GM12878 (cell line): Measurements from ENCODE around the gene EID1. TPM values are rescaled to one million over a fixed set of nuclear protein-coding genes. Genes with fewer than 3 reads are reported as not detected.

Source experiments
- ATAC-seq: fragments of 200-7000 bp; cut with Tn5 transposase; 3 replicates; pipeline ENCODE4 v1.9.1; 2020; ENCODE audit warnings: mild to moderate bottlenecking, moderate library complexity
- BruUV-seq: library from RNA; stranded (reverse); fragments of 400-500 nt; replicated peaks from 2 replicates; lab custom pipeline; 2021; lab: Mats Ljungman, UMichigan
- CTCF ChIA-PET: fragments of 300-600 bp; sonication (Branson Sonifier 250); formaldehyde crosslinking; extraction: SDS; loops from one replicate; lab custom pipeline; 2021; ENCODE audit warnings: inconsistent platforms; lab: Yijun Ruan, JAX
- POLR2A ChIA-PET: fragments of 350-600 bp; formaldehyde crosslinking; extraction: SDS; loops from one replicate; lab custom pipeline; 2021; ENCODE audit warnings: inconsistent platforms; lab: Charles Lee
- RAD21 ChIA-PET: fragments of 300-600 bp; sonication (Branson Sonifier 250); formaldehyde crosslinking; loops from one replicate; lab custom pipeline; 2023; ENCODE audit warnings: antibody characterized with exemption; ENCODE audit not compliant: unreplicated experiment; lab: Charles Lee
- SMC1A ChIA-PET: fragments of 300-600 bp; sonication (Branson Sonifier 250); formaldehyde crosslinking; loops from one replicate; lab custom pipeline; 2023; ENCODE audit not compliant: unreplicated experiment, uncharacterized antibody; lab: Charles Lee
- DNase-seq: peaks from one replicate; pipeline ENCODE4 v3.0.0-alpha.2; 2011; ENCODE audit warnings: low read depth, low spot score
- FAIRE-seq: peaks from 3 replicates; lab custom pipeline; 2011; peaks lifted over from hg19 to GRCh38; lab: Jason Lieb, UNC
- H2AFZ ChIP-seq: 2 replicates; pipeline ENCODE4 v1.6.0; 2011; ENCODE audit warnings: low read depth, low read length, control low read depth; ENCODE audit not compliant: control insufficient read depth
- H3K27ac ChIP-seq: 2 replicates; pipeline ENCODE4 v1.5.1; 2011; ENCODE audit warnings: control low read depth; ENCODE audit not compliant: control insufficient read depth, insufficient read depth
- H3K27me3 ChIP-seq, 2 experiments: replicated peaks in 1 of 2; 2 replicates each; pipeline versions ENCODE4 v1.6.0 to v1.6.1; 2011; ENCODE audit warnings: low read length in 1 of 2; ENCODE audit not compliant: control insufficient read depth in 2 of 2, insufficient read depth in 2 of 2
- H3K36me3 ChIP-seq, 2 experiments: 2 replicates each; pipeline ENCODE4 v1.5.1; 2011; ENCODE audit warnings: low read length in 1 of 2; ENCODE audit not compliant: control insufficient read depth in 2 of 2, insufficient read depth in 2 of 2
- H3K4me1 ChIP-seq: 2 replicates; pipeline ENCODE4 v1.6.1; 2011; ENCODE audit warnings: mild to moderate bottlenecking, low read length, moderate library complexity, mixed read lengths; ENCODE audit not compliant: control insufficient read depth, insufficient read depth
- H3K4me2 ChIP-seq: 2 replicates; pipeline ENCODE4 v1.6.0; 2011; ENCODE audit warnings: control low read depth; ENCODE audit not compliant: control insufficient read depth, insufficient read depth
- H3K4me3 ChIP-seq: fragments of 200-600 bp; sonication (generic); 2 replicates; pipeline ENCODE4 v1.5.1; 2016
- H3K79me2 ChIP-seq: 2 replicates; pipeline ENCODE4 v1.6.0; 2011; ENCODE audit warnings: low read length; ENCODE audit not compliant: control insufficient read depth, insufficient read depth
- H3K9ac ChIP-seq: 2 replicates; pipeline ENCODE4 v1.8.0; 2011; ENCODE audit warnings: low read length, control low read depth, mixed read lengths; ENCODE audit not compliant: control insufficient read depth, insufficient read depth
- H3K9me3 ChIP-seq: replicated peaks from 3 replicates; pipeline ENCODE4 v1.5.1; 2011; ENCODE audit warnings: mild to moderate bottlenecking, low read length; ENCODE audit not compliant: control insufficient read depth, insufficient read depth
- H4K20me1 ChIP-seq: 2 replicates; pipeline ENCODE4 v1.6.0; 2011; ENCODE audit not compliant: control insufficient read depth, insufficient read depth
- EED ChIP-seq: sonication (generic); IDR thresholded peaks from 2 replicates; pipeline ENCODE4 v1.6.1; 2016; ENCODE audit warnings: antibody characterized with exemption, low read depth
- LARP7 ChIP-seq: fragments of 450-650 bp; IDR thresholded peaks from 2 replicates; pipeline ENCODE4 v1.6.1; 2017; ENCODE audit warnings: mild to moderate bottlenecking
- MYB ChIP-seq: fragments of 150-350 bp; IDR thresholded peaks from 2 replicates; pipeline ENCODE4 v1.6.1; 2014; ENCODE audit warnings: mild to moderate bottlenecking, low read depth, low read length, borderline replicate concordance
- NBN ChIP-seq: fragments of 450-650 bp; IDR thresholded peaks from 2 replicates; pipeline ENCODE4 v1.6.1; 2016
- POLR2AphosphoS5 ChIP-seq: IDR thresholded peaks from 2 replicates; pipeline ENCODE4 v1.6.1; 2011; ENCODE audit warnings: mild to moderate bottlenecking, low read length, inconsistent platforms
- SMARCA5 ChIP-seq: fragments of 450-650 bp; IDR thresholded peaks from 2 replicates; pipeline ENCODE4 v1.6.1; 2017; ENCODE audit warnings: mild to moderate bottlenecking
- SRF ChIP-seq, 2 experiments: IDR thresholded peaks; 2 replicates each; pipeline ENCODE4 v1.6.1; 2011; ENCODE audit warnings: low read depth in 2 of 2, low read length in 2 of 2, mild to moderate bottlenecking in 1 of 2, moderate library complexity in 1 of 2
- SUZ12 ChIP-seq: fragments of 200-600 bp; sonication (generic); IDR thresholded peaks from one replicate; pipeline ENCODE4 v1.6.1; 2018; ENCODE audit warnings: antibody characterized with exemption, mild to moderate bottlenecking; ENCODE audit not compliant: unreplicated experiment
- TBL1XR1 ChIP-seq: IDR thresholded peaks from 2 replicates; pipeline ENCODE4 v1.6.1; 2012; ENCODE audit warnings: low read depth, low read length, improper control_type of control experiment
- TCF3 ChIP-seq: IDR thresholded peaks from 2 replicates; pipeline ENCODE4 v1.6.1; 2012; ENCODE audit warnings: low read depth, mild to moderate bottlenecking, low read length, borderline replicate concordance; ENCODE audit not compliant: insufficient read depth
- ZNF24 ChIP-seq: fragments of 450-650 bp; IDR thresholded peaks from 2 replicates; pipeline ENCODE4 v1.6.1; 2017; ENCODE audit warnings: antibody characterized with exemption, mild to moderate bottlenecking
- WGBS: methylation state at CpG from one replicate; pipeline ENCODE4 v1.1.6; 2016; ENCODE audit warnings: low lambda C conversion rate; ENCODE audit not compliant: insufficient replicate concordance, insufficient coverage; ENCODE audit errors: missing lambda C conversion rate; 5-methylcytosine and 5-hydroxymethylcytosine counted together
- in situ Hi-C: fragments of 300-500 bp; cut with MboI; formaldehyde crosslinking; loops from 9 replicates; pipeline ENCODE4 v1.14.3; 2018; ENCODE audit warnings: mixed read lengths
- intact Hi-C: fragments of 100-400 bp; cut with micrococcal nuclease; formaldehyde crosslinking; loops from one replicate; pipeline ENCODE4 v1.14.2; 2022; ENCODE audit not compliant: unreplicated experiment
- polyA plus RNA-seq, 11 experiments: library from polyadenylated mRNA; depleted of rRNA in 4 of 11; unstranded in 6 of 11; stranded (reverse) in 5 of 11; fragments of >200 nt; fragmentation: Nextera tagmentation in 4 of 11; fragmentation: Illumina TruSeq in 1 of 11; extraction: Ambion mirVana in 4 of 11; extraction: Trizol in 1 of 11; gene quantifications; 1 replicate in 1 of 11; 2 replicates in 10 of 11; pipeline versions ENCODE4 v1.2.1 to v1.2.3, GENCODE V29; 2011 to 2016; ENCODE audit warnings: inconsistent platforms in 2 of 11, missing spikeins in 2 of 11, low read depth in 1 of 11
- total RNA-seq, 4 experiments: library from RNA; depleted of rRNA in 3 of 4; stranded (reverse); fragments of >200 nt in 3 of 4; fragmentation: Illumina TruSeq in 1 of 4; extraction: Trizol in 1 of 4; gene quantifications; 2 replicates each; pipeline versions ENCODE4 v1.2.1 to v1.2.3, GENCODE V29; 2013 to 2021
- TF ChIP-seq, protein P1 (sequence below): fragments of 450-650 bp; IDR thresholded peaks from 2 replicates; pipeline ENCODE4 v1.6.1; 2017; ENCODE audit warnings: low read depth, mild to moderate bottlenecking, moderate library complexity
- TF ChIP-seq, protein P2 (sequence below): fragments of 450-650 bp; IDR thresholded peaks from 2 replicates; pipeline ENCODE4 v1.6.1; 2017; ENCODE audit warnings: antibody characterized with exemption, mild to moderate bottlenecking, moderate library complexity

Gene EID1
- total and polyA plus RNA-seq, 10 of the 15 experiments (the other 5 are each of a cell fraction or from before 2014, with no cell fraction given), result 45.6 to 210 (median 124) TPM

DNA sequence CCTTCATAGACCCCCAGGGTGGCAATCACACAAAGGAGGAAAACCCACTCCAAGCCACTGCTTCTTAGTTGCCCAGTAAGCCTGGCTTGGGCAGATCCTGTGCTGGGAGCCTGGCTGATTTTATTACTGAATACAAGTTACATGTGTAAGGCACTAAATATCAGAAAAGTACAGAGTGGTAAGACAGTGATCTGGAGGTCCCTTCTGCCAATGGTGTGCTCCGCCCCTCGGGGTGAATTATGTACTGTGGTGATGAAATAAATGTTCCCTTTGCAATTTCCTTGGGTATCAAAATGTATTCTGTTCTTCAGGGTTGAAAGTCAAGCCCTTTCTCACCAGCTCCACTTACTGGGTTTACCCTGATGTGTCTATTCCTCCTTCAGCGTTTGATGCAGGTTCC is 38.8 kb downstream of the EID1 start:
- intact Hi-C loops (no loop called here), in situ Hi-C loops (no loop called here)
- DNase-seq (no peak), FAIRE-seq (no peak), ATAC-seq (no peak)
- H3K27ac ChIP-seq, result no peak overlapping the region
- CTCF ChIA-PET, result interaction anchor here (0.6 to 1.0 kb wide), 2 partner anchors 12 to 606 kb away, joined by 3 read pairs; no protein-coding TSS in a partner anchor
- H2AFZ ChIP-seq, result no peak overlapping the region
- SMC1A ChIA-PET, result interaction anchor here (0.8 to 2.1 kb wide), 4 partner anchors 9 to 59 kb away, joined by 3 to 6 read pairs (median 4); no protein-coding TSS in a partner anchor
- no peaks in the 10 kb centered on the region for H3K4me1 ChIP-seq
- H3K36me3 ChIP-seq, result no peaks in the 10 kb centered on the region
- 31% methylated on average over 3 of the region's 3 CpGs for WGBS
- no peaks in the 10 kb centered on the region for H3K9me3 ChIP-seq
- H3K4me2 ChIP-seq, result no peak overlapping the region
- H3K4me3 ChIP-seq, result no peak overlapping the region
- TF ChIP-seq, protein P1, sequence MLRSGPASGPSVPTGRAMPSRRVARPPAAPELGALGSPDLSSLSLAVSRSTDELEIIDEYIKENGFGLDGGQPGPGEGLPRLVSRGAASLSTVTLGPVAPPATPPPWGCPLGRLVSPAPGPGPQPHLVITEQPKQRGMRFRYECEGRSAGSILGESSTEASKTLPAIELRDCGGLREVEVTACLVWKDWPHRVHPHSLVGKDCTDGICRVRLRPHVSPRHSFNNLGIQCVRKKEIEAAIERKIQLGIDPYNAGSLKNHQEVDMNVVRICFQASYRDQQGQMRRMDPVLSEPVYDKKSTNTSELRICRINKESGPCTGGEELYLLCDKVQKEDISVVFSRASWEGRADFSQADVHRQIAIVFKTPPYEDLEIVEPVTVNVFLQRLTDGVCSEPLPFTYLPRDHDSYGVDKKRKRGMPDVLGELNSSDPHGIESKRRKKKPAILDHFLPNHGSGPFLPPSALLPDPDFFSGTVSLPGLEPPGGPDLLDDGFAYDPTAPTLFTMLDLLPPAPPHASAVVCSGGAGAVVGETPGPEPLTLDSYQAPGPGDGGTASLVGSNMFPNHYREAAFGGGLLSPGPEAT, result no peak
- TF ChIP-seq TCF3 (no peak), ZNF24 (no peak), NBN (no peak), MYB (no peak), LARP7 (no peak), POLR2AphosphoS5 (no peak), TBL1XR1 (no peak), SMARCA5 (no peak), EED (no peak), SRF (IDR thresholded peaks at IDR 0.05; ENCODE audit: low read depth in 2 of 2, low read length in 2 of 2) (no peak), SUZ12 (no peak)
- TF ChIP-seq, protein P2, sequence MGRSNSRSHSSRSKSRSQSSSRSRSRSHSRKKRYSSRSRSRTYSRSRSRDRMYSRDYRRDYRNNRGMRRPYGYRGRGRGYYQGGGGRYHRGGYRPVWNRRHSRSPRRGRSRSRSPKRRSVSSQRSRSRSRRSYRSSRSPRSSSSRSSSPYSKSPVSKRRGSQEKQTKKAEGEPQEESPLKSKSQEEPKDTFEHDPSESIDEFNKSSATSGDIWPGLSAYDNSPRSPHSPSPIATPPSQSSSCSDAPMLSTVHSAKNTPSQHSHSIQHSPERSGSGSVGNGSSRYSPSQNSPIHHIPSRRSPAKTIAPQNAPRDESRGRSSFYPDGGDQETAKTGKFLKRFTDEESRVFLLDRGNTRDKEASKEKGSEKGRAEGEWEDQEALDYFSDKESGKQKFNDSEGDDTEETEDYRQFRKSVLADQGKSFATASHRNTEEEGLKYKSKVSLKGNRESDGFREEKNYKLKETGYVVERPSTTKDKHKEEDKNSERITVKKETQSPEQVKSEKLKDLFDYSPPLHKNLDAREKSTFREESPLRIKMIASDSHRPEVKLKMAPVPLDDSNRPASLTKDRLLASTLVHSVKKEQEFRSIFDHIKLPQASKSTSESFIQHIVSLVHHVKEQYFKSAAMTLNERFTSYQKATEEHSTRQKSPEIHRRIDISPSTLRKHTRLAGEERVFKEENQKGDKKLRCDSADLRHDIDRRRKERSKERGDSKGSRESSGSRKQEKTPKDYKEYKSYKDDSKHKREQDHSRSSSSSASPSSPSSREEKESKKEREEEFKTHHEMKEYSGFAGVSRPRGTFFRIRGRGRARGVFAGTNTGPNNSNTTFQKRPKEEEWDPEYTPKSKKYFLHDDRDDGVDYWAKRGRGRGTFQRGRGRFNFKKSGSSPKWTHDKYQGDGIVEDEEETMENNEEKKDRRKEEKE, result no peak
- no peaks in the 10 kb centered on the region for H3K79me2 ChIP-seq
- BruUV-seq, result no TSS peak
- POLR2A ChIA-PET, result no interaction called here
- no peaks in the 10 kb centered on the region for H4K20me1 ChIP-seq
- no peaks in the 10 kb centered on the region for H3K27me3 ChIP-seq
- RAD21 ChIA-PET, result no interaction called here
- no peak overlapping the region for H3K9ac ChIP-seq
